K562 (cell line): ENCODE results near the gene OCEL1. TPM values are rescaled to one million over a fixed set of nuclear protein-coding genes. Genes with fewer than 3 reads are reported as not detected.
A peak's percentile ranks its signal among the peaks of the same experiment; 100 is the strongest.

ENCODE experiments used
- ATAC-seq: fragments of 200-7000 bp; cut with Tn5 transposase; 3 replicates; pipeline ENCODE4 v1.9.1; 2020; ENCODE audit warnings: moderate library complexity
- BruUV-seq: library from RNA; stranded (reverse); fragments of 400-500 nt; replicated peaks from 2 replicates; lab custom pipeline; 2021; lab: Mats Ljungman, UMichigan
- CTCF ChIA-PET: fragments of 300-600 bp; formaldehyde crosslinking; extraction: SDS; loops from one replicate; lab custom pipeline; 2021; ENCODE audit warnings: low intra/inter-chr PET ratio; lab: Yijun Ruan, JAX
- POLR2A ChIA-PET: fragments of 300-600, 350-650 bp; sonication (Branson Sonifier 250); formaldehyde crosslinking; extraction: SDS; loops from one replicate; lab custom pipeline; 2021; ENCODE audit warnings: antibody characterized with exemption, inconsistent platforms; lab: Yijun Ruan, JAX
- DNase-seq, 4 experiments: peaks; one replicate each; pipeline versions ENCODE4 v3.0.0 to v3.0.0-alpha.2; 2011 to 2018; ENCODE audit warnings: low spot score in 3 of 4, mixed read lengths in 3 of 4; ENCODE audit errors: extremely low read depth in 1 of 4
- FAIRE-seq: peaks from 2 replicates; lab custom pipeline; 2011; peaks lifted over from hg19 to GRCh38; lab: Jason Lieb, UNC
- H2AFZ ChIP-seq: 2 replicates; pipeline ENCODE4 v1.6.0; 2011; ENCODE audit warnings: low read depth, low read length, control low read depth, inconsistent platforms
- H3K27ac ChIP-seq: fragments of 200-600 bp; 3 replicates; pipeline ENCODE4 v1.8.0; 2011; ENCODE audit warnings: low read depth, mild to moderate bottlenecking, control low read depth, inconsistent platforms, low read length, moderate library complexity, mixed read lengths; ENCODE audit errors: extremely low read depth
- H3K27me3 ChIP-seq, 2 experiments: fragments of 300-600 bp in 1 of 2; 2 replicates in 1 of 2; 3 replicates in 1 of 2; pipeline versions ENCODE4 v1.6.0 to v1.8.0; 2011; ENCODE audit warnings: inconsistent platforms in 2 of 2, low read length in 2 of 2, mild to moderate bottlenecking in 1 of 2, mixed read lengths in 1 of 2, moderate library complexity in 1 of 2; ENCODE audit not compliant: control insufficient read depth in 2 of 2, insufficient read depth in 2 of 2
- H3K36me3 ChIP-seq: fragments of 300-600 bp; 3 replicates; pipeline ENCODE4 v1.8.0; 2011; ENCODE audit warnings: mild to moderate bottlenecking, low read length, inconsistent platforms; ENCODE audit not compliant: control insufficient read depth, insufficient read depth
- H3K4me1 ChIP-seq, 2 experiments: fragments of 200-600 bp in 1 of 2; replicated peaks in 1 of 2; 2 replicates in 1 of 2; 3 replicates in 1 of 2; pipeline versions ENCODE4 v1.5.1 to v1.8.0; 2011; ENCODE audit warnings: inconsistent platforms in 2 of 2, low read length in 2 of 2, mild to moderate bottlenecking in 1 of 2, mixed read lengths in 1 of 2, moderate library complexity in 1 of 2; ENCODE audit not compliant: control insufficient read depth in 2 of 2, insufficient read depth in 2 of 2
- H3K4me2 ChIP-seq: 2 replicates; pipeline ENCODE4 v1.6.1; 2011; ENCODE audit warnings: low read length, control low read depth, inconsistent platforms, mixed read lengths; ENCODE audit not compliant: insufficient read depth
- H3K4me3 ChIP-seq: fragments of 200-600 bp; sonication (generic), shearing (Covaris generic); 2 replicates; pipeline ENCODE4 v1.5.1; 2016; ENCODE audit warnings: control low read depth, inconsistent platforms
- H3K79me2 ChIP-seq: fragments of 200-600 bp; 3 replicates; pipeline ENCODE4 v1.8.0; 2011; ENCODE audit warnings: low read length, inconsistent platforms; ENCODE audit not compliant: control insufficient read depth, insufficient read depth
- H3K9ac ChIP-seq, 2 experiments: 2 replicates each; pipeline versions ENCODE4 v1.6.0 to v1.6.1; 2011; ENCODE audit warnings: low read depth in 2 of 2, low read length in 2 of 2, control low read depth in 1 of 2, inconsistent platforms in 1 of 2, mild to moderate bottlenecking in 1 of 2, mixed read lengths in 1 of 2; ENCODE audit not compliant: insufficient read depth in 1 of 2
- H3K9me1 ChIP-seq: one replicate; pipeline ENCODE4 v1.6.0; 2011; ENCODE audit warnings: inconsistent platforms, mild to moderate bottlenecking, low read length, moderate library complexity; ENCODE audit not compliant: control insufficient read depth, insufficient read depth
- H3K9me3 ChIP-seq: replicated peaks from 2 replicates; pipeline ENCODE4 v1.5.1; 2011; ENCODE audit warnings: low read depth, low read length, inconsistent platforms; ENCODE audit not compliant: control insufficient read depth, insufficient read depth
- H4K20me1 ChIP-seq: replicated peaks from 2 replicates; pipeline ENCODE4 v1.6.1; 2011; ENCODE audit warnings: low read length, inconsistent platforms, mixed read lengths; ENCODE audit not compliant: control insufficient read depth, insufficient read depth
- BRF1 ChIP-seq: IDR thresholded peaks from 3 replicates; pipeline ENCODE4 v1.6.1; 2011; ENCODE audit warnings: borderline replicate concordance, mild to moderate bottlenecking; ENCODE audit not compliant: insufficient read length; ENCODE audit errors: extremely low read depth
- CBX1 ChIP-seq: sonication (generic); IDR thresholded peaks from 2 replicates; pipeline ENCODE4 v1.6.1; 2016; ENCODE audit warnings: antibody characterized with exemption, low read depth, mild to moderate bottlenecking
- CREB3L1 ChIP-seq: fragments of 450-650 bp; IDR thresholded peaks from 2 replicates; pipeline ENCODE4 v1.6.1; 2014; ENCODE audit warnings: low read depth, mild to moderate bottlenecking, moderate library complexity, borderline replicate concordance
- HDAC2 ChIP-seq: fragments of 450-650 bp; IDR thresholded peaks from 2 replicates; pipeline ENCODE4 v1.6.1; 2016; ENCODE audit warnings: mild to moderate bottlenecking
- KLF1 ChIP-seq: fragments of 450-650 bp; IDR thresholded peaks from 2 replicates; pipeline ENCODE4 v1.6.1; 2016; ENCODE audit warnings: missing genetic modification characterization, missing compliant biosample characterization
- L3MBTL2 ChIP-seq: fragments of 450-650 bp; IDR thresholded peaks from 2 replicates; pipeline ENCODE4 v1.6.1; 2016; ENCODE audit warnings: mild to moderate bottlenecking, moderate library complexity
- MEF2D ChIP-seq: conservative IDR thresholded peaks from 2 replicates; pipeline ENCODE4 v1.6.1; 2016; ENCODE audit warnings: low read depth, missing genetic modification characterization, missing compliant biosample characterization
- PHF21A ChIP-seq: fragments of 450-650 bp; IDR thresholded peaks from 2 replicates; pipeline ENCODE4 v1.6.1; 2017; ENCODE audit warnings: low read depth, borderline replicate concordance
- POLR3A ChIP-seq: IDR thresholded peaks from 2 replicates; pipeline ENCODE4 v1.6.1; 2011; ENCODE audit warnings: borderline replicate concordance, mild to moderate bottlenecking, moderate library complexity; ENCODE audit not compliant: insufficient read length, insufficient read depth; ENCODE audit errors: extremely low read depth
- RNF219 ChIP-seq: fragments of 250-450 bp; sonication (Bioruptor Pico); IDR thresholded peaks from 2 replicates; pipeline ENCODE4 v1.5.0; 2022; ENCODE audit warnings: mild to moderate bottlenecking
- SIRT6 ChIP-seq: IDR thresholded peaks from one replicate; pipeline ENCODE4 v1.6.1; 2012; ENCODE audit warnings: low read depth, mild to moderate bottlenecking, control low read depth, inconsistent platforms, low read length, moderate library complexity
- ZBTB5 ChIP-seq: fragments of 450-650 bp; IDR thresholded peaks from 2 replicates; pipeline ENCODE4 v1.6.1; 2017; ENCODE audit warnings: antibody characterized with exemption
- ZBTB9 ChIP-seq: fragments of 450-650 bp; formaldehyde crosslinking; IDR thresholded peaks from 2 replicates; pipeline ENCODE4 v1.4.0; 2020; ENCODE audit warnings: mild to moderate bottlenecking, moderate library complexity
- ZNF143 ChIP-seq: sonication (generic); formaldehyde crosslinking; IDR thresholded peaks from 2 replicates; pipeline ENCODE4 v1.9.0; 2022; ENCODE audit warnings: mild to moderate bottlenecking, missing genetic modification reagents
- ZNF23 ChIP-seq: fragments of 250-450 bp; sonication (Bioruptor Pico); IDR thresholded peaks from 2 replicates; pipeline ENCODE4 v1.4.0; 2020; ENCODE audit warnings: mild to moderate bottlenecking
- ZNF551 ChIP-seq: fragments of 250-450 bp; sonication (Bioruptor Pico); IDR thresholded peaks from 2 replicates; pipeline ENCODE4 v1.5.0; 2021; ENCODE audit warnings: mild to moderate bottlenecking, moderate library complexity
- WGBS: fragments of 100-300 bp; shearing (Covaris generic); methylation state at CpG from one replicate; pipeline ENCODE4 v1.1.6; 2016; ENCODE audit warnings: low coverage, mixed read lengths; ENCODE audit not compliant: insufficient coverage; ENCODE audit errors: missing lambda C conversion rate; 5-methylcytosine and 5-hydroxymethylcytosine counted together
- in situ Hi-C: fragments of 300-500 bp; cut with MboI; formaldehyde crosslinking; loops from 4 replicates; pipeline ENCODE4 v1.15.0; 2018; ENCODE audit warnings: inconsistent platforms, mixed read lengths
- intact Hi-C: fragments of 100-400 bp; cut with micrococcal nuclease; formaldehyde crosslinking; loops from 2 replicates; pipeline ENCODE4 v1.14.2; 2022
- polyA plus RNA-seq, 8 experiments: library from polyadenylated mRNA; depleted of rRNA in 4 of 8; stranded (reverse) in 5 of 8; unstranded in 3 of 8; fragments of >200 nt; fragmentation: Nextera tagmentation in 2 of 8; fragmentation: Illumina TruSeq in 1 of 8; extraction: Ambion mirVana in 2 of 8; extraction: Trizol in 1 of 8; gene quantifications; 2 replicates each; pipeline versions ENCODE4 v1.2.1 to v1.2.3, GENCODE V29; 2011 to 2014; ENCODE audit warnings: inconsistent platforms in 1 of 8, missing spikeins in 1 of 8
- total RNA-seq, 7 experiments: library from RNA; depleted of rRNA in 6 of 7; stranded (reverse); fragments of >200 nt in 6 of 7; fragmentation: Illumina TruSeq in 2 of 7; extraction: Trizol in 2 of 7; gene quantifications; 2 replicates each; pipeline versions ENCODE4 v1.2.1 to v1.2.3, GENCODE V29; 2011 to 2021; ENCODE audit warnings: low replicate concordance in 1 of 7

OCEL1 gene
- total and polyA plus RNA-seq, 9 of the 15 experiments (the other 6 are each of a cell fraction or from before 2014, with no cell fraction given), result 8.0 to 38.0 (median 12.4) TPM

GRCh38 chr19:17262557-17262956, 36.5 kb downstream of the OCEL1 start:
- Histone ChIP-seq H3K9me3 (no peaks in the 10 kb centered on the region), H3K27me3 (no peaks in the 10 kb centered on the region), H3K4me2 (no peak overlapping the region), H3K4me1 (peaks cover 3 to 17% of the 10 kb centered on the region in 2 experiments; a peak in 3 of 5 replicates), H4K20me1 (no peaks in the 10 kb centered on the region), H2AFZ (no peak overlapping the region), H3K9me1 (no peaks in the 10 kb centered on the region), H3K79me2 (peaks cover 3% of the 10 kb centered on the region), H3K9ac (peak overlapping the region in 1 of 2 experiments; percentile 79; a peak in 2 of 4 replicates), H3K27ac (no peak overlapping the region), H3K36me3 (no peaks in the 10 kb centered on the region), H3K4me3 (no peak overlapping the region)
- DNase-seq, result no peak
- FAIRE-seq, result no peak
- 86% methylated on average over 14 of the region's 16 CpGs for WGBS
- intact Hi-C loops (no loop called here), in situ Hi-C loops (no loop called here)
- TF ChIP-seq CBX1 (no peak), RNF219 (CRISPR knock-in tag) (no peak), ZBTB5 (no peak), HDAC2 (no peak), POLR3A (no peak), CREB3L1 (no peak), ZNF23 (CRISPR knock-in tag) (no peak), ZNF551 (CRISPR knock-in tag) (no peak), BRF1 (no peak), ZBTB9 (no peak), SIRT6 (no peak), KLF1 (tag) (no peak), PHF21A (no peak), ZNF143 (CRISPR knock-in tag) (no peak), L3MBTL2 (no peak), MEF2D (tag) (no peak)
- no peak for ATAC-seq
- POLR2A ChIA-PET, result interaction anchor here (0.6 kb wide), 1 partner anchor 24 kb away, joined by 3 read pairs; no protein-coding TSS in a partner anchor
- no TSS peak for BruUV-seq
- CTCF ChIA-PET, result no interaction called here
